Hepatocyte (in vitro differentiated cells): Measurements from ENCODE around the gene TBCK.
"Not testable (repeated sequence)": the region's sequence is repeated elsewhere in the genome, so short reads cannot be mapped to it uniquely, and the experiment has no call there.

Experiments
- EZH2 ChIP-seq: fragments of 200-600 bp; sonication (generic); IDR thresholded peaks from 2 replicates; pipeline ENCODE4 v1.6.1; 2016; ENCODE audit warnings: antibody characterized with exemption, mild to moderate bottlenecking, borderline replicate concordance
- EZH2phosphoT487 ChIP-seq: fragments of 200-600 bp; sonication (generic); IDR thresholded peaks from one replicate; pipeline ENCODE4 v1.6.1; 2018; ENCODE audit warnings: antibody characterized with exemption, mild to moderate bottlenecking, low read depth, moderate library complexity; ENCODE audit not compliant: unreplicated experiment, severe bottlenecking
- TF ChIP-seq, protein P1 (sequence below): fragments of 200-600 bp; sonication (generic); IDR thresholded peaks from 2 replicates; pipeline ENCODE4 v1.5.1; 2016; ENCODE audit warnings: antibody characterized with exemption, mild to moderate bottlenecking; ENCODE audit not compliant: poor library complexity

DNA sequence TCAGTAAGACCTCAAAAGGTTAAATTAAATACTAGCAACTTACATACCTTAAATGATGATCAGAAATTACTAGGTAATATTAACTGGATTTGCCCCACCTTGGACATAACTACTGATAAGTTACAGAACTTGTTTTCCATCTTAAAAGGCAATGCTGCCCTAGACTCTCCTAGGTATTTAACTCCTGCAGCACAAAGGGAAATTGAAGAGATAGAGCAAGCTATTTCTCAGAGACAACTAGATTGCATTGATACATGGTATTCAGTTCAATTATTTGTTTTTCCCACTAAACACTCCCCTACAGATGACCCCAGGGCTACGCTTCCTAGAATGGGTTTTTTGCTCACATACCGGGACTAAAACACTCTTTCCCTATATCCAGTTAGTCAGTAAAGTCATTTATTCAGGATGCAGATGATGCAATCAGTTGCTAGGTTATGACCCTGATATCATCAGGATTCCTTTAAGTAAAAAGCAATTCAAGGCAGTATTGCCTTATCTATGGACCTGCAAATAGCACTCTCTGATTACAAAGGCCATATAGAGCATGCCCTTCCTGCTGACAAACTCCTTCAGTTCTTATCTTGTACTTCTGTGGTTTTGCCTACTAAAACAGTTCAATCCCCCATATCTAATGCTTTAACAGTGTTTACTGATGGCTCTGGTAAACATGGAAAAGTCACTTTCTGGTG, 204.1 kb downstream of the TBCK start:
- not testable (repeated sequence) for TF ChIP-seq EZH2phosphoT487, EZH2
- TF ChIP-seq, protein P1, sequence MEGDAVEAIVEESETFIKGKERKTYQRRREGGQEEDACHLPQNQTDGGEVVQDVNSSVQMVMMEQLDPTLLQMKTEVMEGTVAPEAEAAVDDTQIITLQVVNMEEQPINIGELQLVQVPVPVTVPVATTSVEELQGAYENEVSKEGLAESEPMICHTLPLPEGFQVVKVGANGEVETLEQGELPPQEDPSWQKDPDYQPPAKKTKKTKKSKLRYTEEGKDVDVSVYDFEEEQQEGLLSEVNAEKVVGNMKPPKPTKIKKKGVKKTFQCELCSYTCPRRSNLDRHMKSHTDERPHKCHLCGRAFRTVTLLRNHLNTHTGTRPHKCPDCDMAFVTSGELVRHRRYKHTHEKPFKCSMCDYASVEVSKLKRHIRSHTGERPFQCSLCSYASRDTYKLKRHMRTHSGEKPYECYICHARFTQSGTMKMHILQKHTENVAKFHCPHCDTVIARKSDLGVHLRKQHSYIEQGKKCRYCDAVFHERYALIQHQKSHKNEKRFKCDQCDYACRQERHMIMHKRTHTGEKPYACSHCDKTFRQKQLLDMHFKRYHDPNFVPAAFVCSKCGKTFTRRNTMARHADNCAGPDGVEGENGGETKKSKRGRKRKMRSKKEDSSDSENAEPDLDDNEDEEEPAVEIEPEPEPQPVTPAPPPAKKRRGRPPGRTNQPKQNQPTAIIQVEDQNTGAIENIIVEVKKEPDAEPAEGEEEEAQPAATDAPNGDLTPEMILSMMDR = not testable (repeated sequence)
